Activated T-cell treated with anti-CD3 and anti-CD28 coated beads, Interleukin-2, amount 50 U/mL, for 4 hours (primary cell): Measurements from ENCODE around the gene SOAT1. TPM values are rescaled to one million over a fixed set of nuclear protein-coding genes. Genes with fewer than 3 reads are reported as not detected.

Experiments used
- total RNA-seq, 3 donors: library from RNA; stranded (reverse); gene quantifications; one replicate each; pipeline ENCODE4 v1.2.1, GENCODE V29; 2021

SOAT1 gene
- total RNA-seq, 3 donors from 2014 or later, result 46.3 to 56.7 (median 49.0) TPM

Other genes with a start within 250 kb of the SOAT1 start
- 10 to 100 TPM; 38.7 to 39.9 (median 39.8) TPM for gene TOR3A, start 211.7 kb upstream of the SOAT1 start, total RNA-seq
- gene ABL2, start 64.1 kb upstream of the SOAT1 start, total RNA-seq, result 1 to 10 TPM; 8.7 to 9.9 (median 9.9) TPM
- gene AXDND1, start 72.2 kb downstream of the SOAT1 start, total RNA-seq, result under 1 TPM in 2 of 3 donors, not detected in 1; 0.65 to 0.69 TPM